HCT116 (cell line): ENCODE results near the gene MACF1. TPM values are rescaled to one million over a fixed set of nuclear protein-coding genes. Genes with fewer than 3 reads are reported as not detected.

Experiments
- ATAC-seq: fragments of 200-7000 bp; cut with Tn5 transposase; 2 replicates; pipeline ENCODE4 v1.9.1; 2020; ENCODE audit warnings: mild to moderate bottlenecking, moderate library complexity
- BruUV-seq: library from RNA; stranded (reverse); fragments of 400-500 nt; replicated peaks from 2 replicates; lab custom pipeline; 2021; lab: Mats Ljungman, UMichigan
- CTCF ChIA-PET: fragments of 300-600 bp; sonication (Branson Sonifier 250); formaldehyde crosslinking; loops from one replicate; lab custom pipeline; 2021; ENCODE audit warnings: antibody characterized with exemption; lab: Charles Lee
- POLR2A ChIA-PET: fragments of 300-600, 350-600 bp; sonication (Branson Sonifier 250); formaldehyde crosslinking; loops from one replicate; lab custom pipeline; 2021; ENCODE audit warnings: antibody characterized with exemption; lab: Charles Lee
- RAD21 ChIA-PET, 2 experiments: fragments of 300-600 bp; sonication (Branson Sonifier 250); formaldehyde crosslinking; loops; one replicate each; lab custom pipeline; 2023; ENCODE audit warnings: low total read pairs in 2 of 2; ENCODE audit not compliant: uncharacterized antibody in 2 of 2, unreplicated experiment in 2 of 2, low non-redundant PET in 1 of 2; lab: Charles Lee
- DNase-seq: peaks from one replicate; pipeline ENCODE4 v3.0.0-alpha.2; 2010; ENCODE audit warnings: low read depth, low spot score
- H2AFZ ChIP-seq: fragments of 200-600 bp; shearing (Covaris generic), sonication (generic); 2 replicates; pipeline ENCODE4 v1.6.1; 2017; ENCODE audit warnings: low read depth, mixed run types, mixed read lengths, antibody characterized with exemption, low read length; ENCODE audit not compliant: poor library complexity, severe bottlenecking
- H3K27ac ChIP-seq: 2 replicates; pipeline ENCODE4 v1.5.1; 2012; ENCODE audit warnings: low read depth, low read length
- H3K27me3 ChIP-seq: fragments of 200-600 bp; sonication (generic); 2 replicates; pipeline ENCODE4 v1.6.1; 2016; ENCODE audit warnings: mixed run types, low read length, mixed read lengths; ENCODE audit not compliant: insufficient read depth
- H3K36me3 ChIP-seq, 2 experiments: fragments of 200-500 bp in 1 of 2; fragments of 200-600 bp in 1 of 2; sonication (Bioruptor generic) in 1 of 2; sonication (generic) in 1 of 2; 2 replicates each; pipeline versions ENCODE4 v1.5.1 to v1.6.1; 2014 to 2016; ENCODE audit warnings: low read length in 2 of 2, inconsistent platforms in 1 of 2, mixed read lengths in 1 of 2, mixed run types in 1 of 2; ENCODE audit not compliant: insufficient read depth in 2 of 2, control insufficient read depth in 1 of 2
- H3K4me1 ChIP-seq, 2 experiments: fragments of 200-600 bp in 1 of 2; sonication (generic) in 1 of 2; 2 replicates each; pipeline versions ENCODE4 v1.5.1 to v1.6.1; 2012 to 2017; ENCODE audit warnings: low read length in 2 of 2, inconsistent platforms in 1 of 2, mild to moderate bottlenecking in 1 of 2, mixed read lengths in 1 of 2, mixed run types in 1 of 2, moderate library complexity in 1 of 2; ENCODE audit not compliant: insufficient read depth in 2 of 2, control insufficient read depth in 1 of 2
- H3K4me2 ChIP-seq: fragments of 200-600 bp; sonication (generic); 2 replicates; pipeline ENCODE4 v1.6.1; 2017; ENCODE audit warnings: mixed run types, low read length, mixed read lengths
- H3K4me3 ChIP-seq, 2 experiments: fragments of 200-600 bp in 1 of 2; sonication (generic) in 1 of 2; replicated peaks in 1 of 2; 2 replicates each; pipeline ENCODE4 v1.5.1; 2011 to 2016; ENCODE audit warnings: low read length in 2 of 2, control low read depth in 1 of 2, low read depth in 1 of 2, mild to moderate bottlenecking in 1 of 2, mixed read lengths in 1 of 2, mixed run types in 1 of 2
- H3K79me2 ChIP-seq: fragments of 200-600 bp; sonication (generic); 2 replicates; pipeline ENCODE4 v1.6.1; 2017; ENCODE audit warnings: mild to moderate bottlenecking, mixed run types, low read length, moderate library complexity, mixed read lengths; ENCODE audit not compliant: insufficient read depth
- H3K9ac ChIP-seq: fragments of 200-600 bp; sonication (generic); 2 replicates; pipeline ENCODE4 v1.6.1; 2016; ENCODE audit warnings: low read length, mixed read lengths
- H3K9me2 ChIP-seq: fragments of 200-600 bp; sonication (generic), shearing (Covaris generic); 2 replicates; pipeline ENCODE4 v1.6.1; 2017; ENCODE audit warnings: mixed run types, mild to moderate bottlenecking, moderate library complexity; ENCODE audit not compliant: insufficient read depth
- H3K9me3 ChIP-seq, 2 experiments: fragments of 200-500 bp in 1 of 2; fragments of 200-600 bp in 1 of 2; sonication (Bioruptor generic) in 1 of 2; sonication (generic) in 1 of 2; 2 replicates each; pipeline ENCODE4 v1.6.1; 2014 to 2017; ENCODE audit warnings: low read length in 2 of 2, mixed read lengths in 2 of 2, inconsistent platforms in 1 of 2, low read depth in 1 of 2, mild to moderate bottlenecking in 1 of 2, mixed run types in 1 of 2, moderate library complexity in 1 of 2; ENCODE audit not compliant: control insufficient read depth in 1 of 2, insufficient read depth in 1 of 2
- H4K20me1 ChIP-seq: fragments of 200-600 bp; sonication (generic), shearing (Covaris generic); 2 replicates; pipeline ENCODE4 v1.6.1; 2017; ENCODE audit warnings: mixed run types, mild to moderate bottlenecking, moderate library complexity; ENCODE audit not compliant: insufficient read depth
- CBX3 ChIP-seq: IDR thresholded peaks from 2 replicates; pipeline ENCODE4 v1.6.1; 2012; ENCODE audit warnings: low read depth
- CTCF ChIP-seq, 3 experiments: fragments of 200-600 bp in 1 of 3; sonication (generic) in 1 of 3; IDR thresholded peaks in 2 of 3; conservative IDR thresholded peaks in 1 of 3; 2 replicates each; pipeline ENCODE4 v1.5.1; 2012 to 2017; ENCODE audit warnings: low read depth in 2 of 3, low read length in 2 of 3, antibody characterized with exemption in 1 of 3, borderline replicate concordance in 1 of 3, control low read depth in 1 of 3, mild to moderate bottlenecking in 1 of 3, mixed read lengths in 1 of 3, mixed run types in 1 of 3, moderate library complexity in 1 of 3; ENCODE audit not compliant: insufficient read depth in 1 of 3
- ELF1 ChIP-seq: IDR thresholded peaks from 2 replicates; pipeline ENCODE4 v1.6.1; 2012; ENCODE audit warnings: low read depth, borderline replicate concordance
- POLR2A ChIP-seq: IDR thresholded peaks from 2 replicates; pipeline ENCODE4 v1.7.0; 2011; ENCODE audit warnings: borderline replicate concordance; ENCODE audit not compliant: insufficient read depth, insufficient read length; ENCODE audit errors: extremely low read depth
- RAD21 ChIP-seq: IDR thresholded peaks from 2 replicates; pipeline ENCODE4 v1.6.1; 2012; ENCODE audit warnings: low read depth, mild to moderate bottlenecking
- REST ChIP-seq: IDR thresholded peaks from 2 replicates; pipeline ENCODE4 v1.6.1; 2012; ENCODE audit warnings: low read depth
- SIN3A ChIP-seq: IDR thresholded peaks from 2 replicates; pipeline ENCODE4 v1.6.1; 2012; ENCODE audit warnings: low read depth
- SP1 ChIP-seq: IDR thresholded peaks from 2 replicates; pipeline ENCODE4 v1.6.1; 2012; ENCODE audit warnings: low read depth
- TCF7L2 ChIP-seq: IDR thresholded peaks from 2 replicates; pipeline ENCODE4 v1.7.0; 2011; ENCODE audit warnings: borderline replicate concordance, inconsistent platforms; ENCODE audit not compliant: insufficient read depth, insufficient read length; ENCODE audit errors: extremely low read depth
- ZFX ChIP-seq: fragments of 450-650 bp; IDR thresholded peaks from 2 replicates; pipeline ENCODE4 v1.6.1; 2017
- intact Hi-C: fragments of 100-400 bp; cut with micrococcal nuclease; formaldehyde crosslinking; loops from 2 replicates; pipeline ENCODE4 v1.10.0; 2022
- total RNA-seq: library from RNA; stranded (reverse); gene quantifications from one replicate; pipeline ENCODE4 v1.2.1, GENCODE V29; 2021; ENCODE audit not compliant: unreplicated experiment

MACF1 gene
- total RNA-seq, 1 experiment from 2014 or later: 146 TPM

DNA sequence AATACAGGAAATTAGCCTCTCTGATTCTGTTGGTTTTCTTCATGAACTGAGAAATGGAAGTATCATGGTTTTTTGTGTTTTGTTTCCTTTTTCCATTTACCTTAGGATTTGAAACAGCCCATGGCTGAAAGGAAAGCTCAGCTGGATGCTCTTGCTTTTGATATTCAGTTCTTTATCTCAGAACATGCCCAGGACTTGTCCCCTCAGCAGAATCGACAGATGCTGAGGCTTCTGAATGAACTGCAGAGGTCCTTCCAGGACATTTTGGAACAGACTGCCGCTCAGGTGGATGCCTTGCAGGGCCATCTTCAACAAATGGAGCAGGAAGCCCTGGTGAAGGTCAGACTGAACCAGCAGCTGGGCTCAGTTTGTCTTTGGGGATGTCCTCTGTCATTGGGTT lies 142.4 kb downstream of the MACF1 start:
- Histone ChIP-seq H3K4me2 (no peak overlapping the region), H4K20me1 (no peaks in the 10 kb centered on the region), H3K9me2 (no peaks in the 10 kb centered on the region), H3K4me1 (no peaks in the 10 kb centered on the region), H2AFZ (no peak overlapping the region), H3K27me3 (no peaks in the 10 kb centered on the region), H3K36me3 (peaks cover 0 to 6% of the 10 kb centered on the region in 2 experiments; a peak in 1 of 4 replicates), H3K4me3 (no peak overlapping the region), H3K79me2 (no peaks in the 10 kb centered on the region), H3K9ac (no peak overlapping the region), H3K9me3 (no peaks in the 10 kb centered on the region), H3K27ac (no peak overlapping the region)
- no peak for ATAC-seq
- no peak for TF ChIP-seq SIN3A
- RAD21 ChIA-PET: no interaction called here
- no TSS peak for BruUV-seq
- no peak for DNase-seq
- intact Hi-C loops: no loop called here
- POLR2A ChIA-PET: no interaction called here
- CTCF ChIA-PET: no interaction called here

DNA sequence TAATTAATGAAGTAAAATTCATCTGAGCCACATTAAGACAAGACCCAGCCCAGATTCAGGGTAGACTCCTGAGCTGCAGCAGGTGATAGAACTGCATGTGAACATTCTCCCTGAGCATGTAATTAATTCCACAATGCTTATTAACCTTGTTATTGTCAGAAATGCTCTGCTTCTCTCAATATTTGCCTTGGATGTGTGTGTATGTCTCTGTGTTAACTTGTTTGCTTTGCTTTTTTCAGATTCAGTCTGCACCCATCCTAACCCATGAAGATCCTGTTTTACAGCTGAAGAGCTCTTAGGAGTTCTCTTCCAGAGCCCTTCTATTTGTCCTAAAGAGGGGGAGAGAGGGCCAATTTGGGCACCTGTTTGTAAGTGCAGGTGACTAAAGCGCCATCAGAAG lies 143.8 kb downstream of the MACF1 start:
- Histone ChIP-seq H3K9me2 (no peaks in the 10 kb centered on the region), H3K9ac (no peak overlapping the region)
- no peak for TF ChIP-seq ZFX
- no peak for TF ChIP-seq POLR2A
- TF ChIP-seq REST: no peak
- no peak for TF ChIP-seq TCF7L2
- TF ChIP-seq SP1: no peak
- no peak for TF ChIP-seq RAD21
- TF ChIP-seq ELF1: no peak
- no peak for TF ChIP-seq CBX3
- no peak for TF ChIP-seq CTCF (IDR thresholded peaks at IDR 0.05 in 2 of 3, conservative IDR thresholded peaks at IDR 0.05 in 1 of 3; ENCODE audit: borderline replicate concordance in 1 of 3, insufficient read depth in 1 of 3, low read depth in 2 of 3, low read length in 2 of 3)
- TF ChIP-seq, all 23 proteins: peak for 0
- intact Hi-C loops: no loop called here
- ATAC-seq (no peak), DNase-seq (no peak)
- Histone ChIP-seq H3K4me1 (no peaks in the 10 kb centered on the region), H2AFZ (no peak overlapping the region), H3K4me2 (no peak overlapping the region), H3K4me3 (no peak overlapping the region), H4K20me1 (no peaks in the 10 kb centered on the region), H3K79me2 (no peaks in the 10 kb centered on the region), H3K27ac (no peak overlapping the region), H3K9me3 (no peaks in the 10 kb centered on the region), H3K36me3 (peaks cover 0 to 6% of the 10 kb centered on the region in 2 experiments; a peak in 1 of 4 replicates), H3K27me3 (no peaks in the 10 kb centered on the region)
- CTCF ChIA-PET: no interaction called here
- RAD21 ChIA-PET: no interaction called here
- POLR2A ChIA-PET: no interaction called here
- BruUV-seq: no TSS peak
